SU-DHL-6 (cell line): ENCODE results near the gene MAS1.

Experiments
- H2AFZ ChIP-seq: fragments of 200-600 bp; sonication (generic); 2 replicates; pipeline ENCODE4 v1.6.1; 2014; ENCODE audit warnings: low read depth, mild to moderate bottlenecking, moderate library complexity, mixed read lengths, antibody characterized with exemption, low read length; ENCODE audit not compliant: severe bottlenecking
- H3F3A ChIP-seq: fragments of 200-600 bp; shearing (Covaris generic); 2 replicates; pipeline ENCODE4 v1.6.0; 2016; ENCODE audit warnings: antibody characterized with exemption, mild to moderate bottlenecking; ENCODE audit not compliant: insufficient read depth
- H3K27ac ChIP-seq: fragments of 200-600 bp; sonication (generic); 2 replicates; pipeline ENCODE4 v1.5.1; 2016; ENCODE audit warnings: low read depth, mild to moderate bottlenecking, low read length, moderate library complexity, mixed read lengths
- H3K27me3 ChIP-seq: fragments of 200-600 bp; sonication (generic), shearing (Covaris generic); 2 replicates; pipeline ENCODE4 v1.6.0; 2014; ENCODE audit warnings: mild to moderate bottlenecking, low read length
- H3K36me3 ChIP-seq: fragments of 200-600 bp; sonication (generic); 2 replicates; pipeline ENCODE4 v1.6.1; 2014; ENCODE audit warnings: mild to moderate bottlenecking, low read length, mixed read lengths
- H3K4me2 ChIP-seq: fragments of 300-600, 200-600 bp; shearing (Covaris generic), sonication (generic); 2 replicates; pipeline ENCODE4 v1.6.0; 2014; ENCODE audit warnings: low read length, low read depth, mild to moderate bottlenecking; ENCODE audit not compliant: poor library complexity, severe bottlenecking
- H3K4me3 ChIP-seq: fragments of 200-600 bp; sonication (generic); 2 replicates; pipeline ENCODE4 v1.5.1; 2014; ENCODE audit warnings: antibody characterized with exemption, low read length, mild to moderate bottlenecking, mixed read lengths; ENCODE audit not compliant: insufficient read depth, poor library complexity, severe bottlenecking
- H3K79me2 ChIP-seq: fragments of 200-600 bp; sonication (generic); 2 replicates; pipeline ENCODE4 v1.6.1; 2014; ENCODE audit warnings: mild to moderate bottlenecking, low read length, moderate library complexity; ENCODE audit not compliant: insufficient read depth
- H3K9ac ChIP-seq: fragments of 200-600 bp; sonication (generic); 2 replicates; pipeline ENCODE4 v1.7.0; 2014; ENCODE audit warnings: mild to moderate bottlenecking, low read length
- H3K9me2 ChIP-seq: fragments of 200-600 bp; sonication (generic); replicated peaks from 2 replicates; pipeline ENCODE4 v1.6.1; 2014; ENCODE audit warnings: low read length; ENCODE audit not compliant: insufficient read depth
- H3K9me3 ChIP-seq: fragments of 200-600 bp; sonication (generic); 2 replicates; pipeline ENCODE4 v1.6.1; 2014; ENCODE audit warnings: low read length, mixed read lengths; ENCODE audit not compliant: insufficient read depth
- H4K20me1 ChIP-seq: fragments of 200-600 bp; sonication (generic); 2 replicates; pipeline ENCODE4 v1.6.1; 2014; ENCODE audit warnings: low read depth, mild to moderate bottlenecking, antibody characterized with exemption, low read length, moderate library complexity, mixed read lengths
- CTCF ChIP-seq: fragments of 200-600 bp; sonication (generic); IDR thresholded peaks from one replicate; pipeline ENCODE4 v1.5.1; 2017; ENCODE audit warnings: antibody characterized with exemption, mild to moderate bottlenecking, low read length, moderate library complexity; ENCODE audit not compliant: insufficient read depth, poor library complexity, severe bottlenecking
- EZH2phosphoT487 ChIP-seq: fragments of 200-600 bp; sonication (generic), shearing (Covaris generic); conservative IDR thresholded peaks from 2 replicates; pipeline ENCODE4 v1.6.1; 2018; ENCODE audit warnings: mild to moderate bottlenecking, antibody characterized with exemption, low read length, moderate library complexity, mixed read lengths

The MAS1 gene

GRCh38 chr6:159934181-159934580 is 43.4 kb downstream of the MAS1 start:
- no peaks in the 10 kb centered on the region for H4K20me1 ChIP-seq
- no peak overlapping the region for H3K4me3 ChIP-seq
- no peak for TF ChIP-seq EZH2phosphoT487
- no peak for TF ChIP-seq CTCF
- H3K9me2 ChIP-seq = no peaks in the 10 kb centered on the region
- H3K36me3 ChIP-seq = no peaks in the 10 kb centered on the region
- H3K79me2 ChIP-seq = no peaks in the 10 kb centered on the region
- no peak overlapping the region for H2AFZ ChIP-seq
- no peaks in the 10 kb centered on the region for H3F3A ChIP-seq
- no peaks in the 10 kb centered on the region for H3K9me3 ChIP-seq
- H3K9ac ChIP-seq = no peak overlapping the region
- no peaks in the 10 kb centered on the region for H3K27me3 ChIP-seq
- H3K27ac ChIP-seq = no peak overlapping the region
- H3K4me2 ChIP-seq = no peak overlapping the region

- Histone ChIP-seq H3K79me2 (no peaks in the 10 kb centered on the region), H3K27ac (no peak overlapping the region), H3K9ac (no peak overlapping the region), H3K9me3 (no peaks in the 10 kb centered on the region), H2AFZ (no peak overlapping the region), H3K4me2 (no peak overlapping the region), H4K20me1 (no peaks in the 10 kb centered on the region), H3K36me3 (no peaks in the 10 kb centered on the region), H3K4me3 (no peak overlapping the region), H3K27me3 (no peaks in the 10 kb centered on the region), H3K9me2 (no peaks in the 10 kb centered on the region), H3F3A (no peaks in the 10 kb centered on the region)
- no peak for TF ChIP-seq EZH2phosphoT487
- no peak for TF ChIP-seq CTCF
These were observed 44.3 kb downstream of the MAS1 start for GRCh38 chr6:159935065-159935464.

- Histone ChIP-seq H3K9ac (no peak overlapping the region), H4K20me1 (no peaks in the 10 kb centered on the region), H3K27ac (no peak overlapping the region), H3K9me2 (no peaks in the 10 kb centered on the region), H3F3A (no peaks in the 10 kb centered on the region), H3K27me3 (no peaks in the 10 kb centered on the region), H2AFZ (no peak overlapping the region), H3K79me2 (no peaks in the 10 kb centered on the region), H3K4me2 (no peak overlapping the region), H3K9me3 (no peaks in the 10 kb centered on the region), H3K4me3 (no peak overlapping the region), H3K36me3 (no peaks in the 10 kb centered on the region)
- TF ChIP-seq EZH2phosphoT487 = no peak
- TF ChIP-seq CTCF = no peak
These were observed 44.8 kb downstream of the MAS1 start for GRCh38 chr6:159935633-159936032.

- Histone ChIP-seq H3K9me3 (no peaks in the 10 kb centered on the region), H3K36me3 (no peaks in the 10 kb centered on the region)
- TF ChIP-seq CTCF = no peak
- no peak for TF ChIP-seq EZH2phosphoT487
These were observed 48.8 kb downstream of the MAS1 start for GRCh38 chr6:159939591-159940016.

More at GRCh38 chr6:159939591-159940016, 48.8 kb downstream of the MAS1 start:
- no peaks in the 10 kb centered on the region for H3K27me3 ChIP-seq
- no peak overlapping the region for H3K9ac ChIP-seq
- H3K4me2 ChIP-seq = no peak overlapping the region
- H3K79me2 ChIP-seq = no peaks in the 10 kb centered on the region
- no peaks in the 10 kb centered on the region for H3K9me2 ChIP-seq
- no peak overlapping the region for H2AFZ ChIP-seq
- H3K4me3 ChIP-seq = no peak overlapping the region
- no peaks in the 10 kb centered on the region for H3F3A ChIP-seq
- no peak overlapping the region for H3K27ac ChIP-seq
- no peaks in the 10 kb centered on the region for H4K20me1 ChIP-seq
